A673 (cell line): ENCODE measurements around the gene RIPK1. TPM values are rescaled to one million over a fixed set of nuclear protein-coding genes. Genes with fewer than 3 reads are reported as not detected.
A peak's percentile ranks its signal among the peaks of the same experiment; 100 is the strongest.
"Not testable (repeated sequence)": the region's sequence is repeated elsewhere in the genome, so short reads cannot be mapped to it uniquely, and the experiment has no call there.

Source experiments
- BruUV-seq: library from RNA; stranded (reverse); fragments of 400-500 nt; replicated peaks from 2 replicates; lab custom pipeline; 2021; lab: Mats Ljungman, UMichigan
- CTCF ChIA-PET: fragments of 300-600 bp; sonication (Branson Sonifier 250); formaldehyde crosslinking; loops from one replicate; lab custom pipeline; 2022; ENCODE audit warnings: antibody characterized with exemption; lab: Charles Lee
- POLR2A ChIA-PET: fragments of 300-600 bp; sonication (Branson Sonifier 250); formaldehyde crosslinking; loops from one replicate; lab custom pipeline; 2022; ENCODE audit warnings: antibody characterized with exemption; ENCODE audit not compliant: low non-redundant PET; lab: Charles Lee
- DNase-seq: peaks from one replicate; pipeline ENCODE4 v3.0.0-alpha.2; 2015; ENCODE audit warnings: low spot score
- H3K27ac ChIP-seq: fragments of 200-600 bp; sonication (generic); 2 replicates; pipeline ENCODE4 v1.5.1; 2016; ENCODE audit warnings: mixed run types, low read depth, mild to moderate bottlenecking, mixed read lengths, antibody characterized with exemption, low read length; ENCODE audit not compliant: poor library complexity, severe bottlenecking
- H3K27me3 ChIP-seq: fragments of 200-600 bp; sonication (generic); replicated peaks from 2 replicates; pipeline ENCODE4 v1.6.1; 2017; ENCODE audit warnings: mixed run types, low read depth, mild to moderate bottlenecking, mixed read lengths, antibody characterized with exemption, low read length; ENCODE audit not compliant: insufficient read depth, poor library complexity
- H3K36me3 ChIP-seq: fragments of 200-600 bp; sonication (generic); 2 replicates; pipeline ENCODE4 v1.6.1; 2016; ENCODE audit warnings: mixed run types, mild to moderate bottlenecking, mixed read lengths, antibody characterized with exemption, low read length; ENCODE audit not compliant: insufficient read depth, poor library complexity, severe bottlenecking
- H3K4me1 ChIP-seq: fragments of 200-600 bp; sonication (generic); 2 replicates; pipeline ENCODE4 v1.6.1; 2017; ENCODE audit warnings: mixed run types, mild to moderate bottlenecking, mixed read lengths, antibody characterized with exemption, low read length; ENCODE audit not compliant: insufficient read depth, poor library complexity, severe bottlenecking
- H3K4me3 ChIP-seq: fragments of 200-600 bp; sonication (generic); 2 replicates; pipeline ENCODE4 v1.5.1; 2016; ENCODE audit warnings: low read depth, mixed run types, mild to moderate bottlenecking, mixed read lengths, low read length; ENCODE audit not compliant: poor library complexity, severe bottlenecking
- H3K9me3 ChIP-seq: fragments of 200-600 bp; sonication (generic); 2 replicates; pipeline ENCODE4 v1.6.1; 2016; ENCODE audit warnings: mixed run types, low read depth, mild to moderate bottlenecking, mixed read lengths, antibody characterized with exemption, low read length; ENCODE audit not compliant: poor library complexity, severe bottlenecking
- CTCF ChIP-seq: fragments of 300-800, 200-600 bp; sonication (generic); conservative IDR thresholded peaks from 2 replicates; pipeline ENCODE4 v1.5.1; 2017; ENCODE audit warnings: low read depth, mild to moderate bottlenecking, antibody characterized with exemption, low read length, moderate library complexity, mixed read lengths
- EZH2 ChIP-seq: fragments of 200-600 bp; sonication (generic); IDR thresholded peaks from 2 replicates; pipeline ENCODE4 v1.6.1; 2017; ENCODE audit warnings: borderline replicate concordance, low read depth, mild to moderate bottlenecking, mixed read lengths, antibody characterized with exemption, low read length; ENCODE audit not compliant: poor library complexity, severe bottlenecking
- intact Hi-C: fragments of 100-400 bp; cut with micrococcal nuclease; formaldehyde crosslinking; loops from one replicate; pipeline ENCODE4 v1.10.0; 2022; ENCODE audit not compliant: unreplicated experiment
- total RNA-seq: library from RNA; stranded (reverse); gene quantifications from 2 replicates; pipeline ENCODE4 v1.2.3, GENCODE V29; 2021

RIPK1 gene
- total RNA-seq, 1 experiment from 2014 or later, result 15.0 TPM

DNA sequence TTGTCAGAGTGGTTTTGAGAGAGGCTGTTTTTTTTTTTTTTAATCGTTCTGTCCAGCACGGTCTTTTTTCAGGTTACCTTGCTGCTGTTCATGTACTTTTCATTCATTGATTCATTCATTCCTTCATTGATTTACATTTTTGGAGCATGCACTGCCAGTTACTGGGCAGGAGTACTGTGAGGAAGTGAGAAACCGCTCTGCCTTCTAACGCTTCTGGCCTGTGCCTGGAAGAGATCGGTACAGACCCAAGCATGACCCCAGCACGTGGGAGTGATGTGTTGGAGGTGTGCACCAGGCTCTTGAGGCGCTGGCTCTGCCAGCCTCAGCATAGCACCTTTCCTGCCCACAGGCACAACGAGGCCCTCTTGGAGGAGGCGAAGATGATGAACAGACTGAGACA lies 9.1 kb downstream of the RIPK1 start:
- DNase-seq, result no peak
- no TSS peak for BruUV-seq
- Histone ChIP-seq H3K27ac (no peak overlapping the region), H3K36me3 (peaks cover 10% of the 10 kb centered on the region), H3K9me3 (no peaks in the 10 kb centered on the region), H3K4me3 (no peak overlapping the region), H3K4me1 (peaks cover 10% of the 10 kb centered on the region), H3K27me3 (no peaks in the 10 kb centered on the region)
- intact Hi-C loops, result no loop called here
- TF ChIP-seq CTCF (no peak), EZH2 (no peak)
- CTCF ChIA-PET, result no interaction called here
- POLR2A ChIA-PET, result no interaction called here

DNA sequence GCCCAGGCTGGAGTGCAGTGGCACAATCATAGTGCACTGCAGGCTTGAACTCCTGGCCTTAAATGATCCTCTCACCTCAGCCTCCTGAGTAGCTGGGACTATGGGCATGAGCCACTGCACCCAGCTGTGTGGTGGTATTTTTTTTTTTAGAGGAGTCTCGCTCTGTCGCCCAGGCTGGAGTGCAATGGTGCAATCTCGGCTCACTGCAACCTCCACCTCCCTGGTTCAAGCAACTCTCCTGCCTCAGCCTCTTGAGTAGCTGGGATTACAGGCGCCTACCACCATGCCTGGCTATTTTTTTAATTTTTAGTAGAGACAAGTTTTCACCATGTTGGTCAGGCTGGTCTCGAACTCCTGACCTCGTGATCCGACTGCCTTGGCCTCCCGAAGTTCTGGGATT lies 10.7 kb downstream of the RIPK1 start:
- H3K9me3 ChIP-seq, CTCF ChIA-PET, POLR2A ChIA-PET, intact Hi-C loops, BruUV-seq, H3K4me1 ChIP-seq, H3K27me3 ChIP-seq, DNase-seq, H3K4me3 ChIP-seq, H3K27ac ChIP-seq: not testable (repeated sequence)
- peaks cover 15% of the 10 kb centered on the region for H3K36me3 ChIP-seq

GRCh38 chr6:3079682-3080081 lies 11.4 kb downstream of the RIPK1 start:
- POLR2A ChIA-PET, result no interaction called here
- intact Hi-C loops, result no loop called here
- CTCF ChIA-PET, result no interaction called here

GRCh38 chr6:3081960-3082359 lies 13.7 kb downstream of the RIPK1 start:
- ChIA-PET POLR2A (no interaction called here), CTCF (interaction anchor here (0.7 kb wide), 1 partner anchor 199 kb away, joined by 14 read pairs; no protein-coding TSS in a partner anchor)
- intact Hi-C loops, result no loop called here
- Histone ChIP-seq H3K4me3 (no peak overlapping the region), H3K27me3 (no peaks in the 10 kb centered on the region), H3K9me3 (no peaks in the 10 kb centered on the region), H3K27ac (no peak overlapping the region), H3K4me1 (no peaks in the 10 kb centered on the region), H3K36me3 (peaks cover 15% of the 10 kb centered on the region)
- TF ChIP-seq EZH2 (no peak), CTCF (no peak)
- no TSS peak for BruUV-seq
- DNase-seq, result peak; percentile 30

More at GRCh38 chr6:3079682-3080081, 11.4 kb downstream of the RIPK1 start:
- peaks cover 15% of the 10 kb centered on the region for H3K36me3 ChIP-seq
- no peak for DNase-seq
- peaks cover 10% of the 10 kb centered on the region for H3K4me1 ChIP-seq
- no peak overlapping the region for H3K4me3 ChIP-seq
- no TSS peak for BruUV-seq
- no peak overlapping the region for H3K27ac ChIP-seq
- no peak for TF ChIP-seq EZH2
- no peaks in the 10 kb centered on the region for H3K27me3 ChIP-seq
- no peaks in the 10 kb centered on the region for H3K9me3 ChIP-seq
